RWPE1 (cell line): ENCODE data around the gene PITPNM2.
A peak's percentile ranks its signal among the peaks of the same experiment; 100 is the strongest.

Experiments used
- CTCF ChIA-PET: fragments of 350-600 bp; sonication (Branson Sonifier 250); formaldehyde crosslinking; extraction: SDS; loops from one replicate; lab custom pipeline; 2021; lab: Yijun Ruan, JAX
- POLR2A ChIA-PET: fragments of 400-600 bp; formaldehyde crosslinking; extraction: SDS; loops from one replicate; lab custom pipeline; 2020; ENCODE audit warnings: antibody characterized with exemption; ENCODE audit not compliant: low non-redundant PET; lab: Yijun Ruan, JAX
- DNase-seq: peaks from one replicate; pipeline ENCODE4 v3.0.0; 2012; ENCODE audit warnings: low spot score
- H3K27ac ChIP-seq: fragments of 450-650 bp; 2 replicates; pipeline ENCODE4 v1.5.1; 2017
- TF ChIP-seq, protein P1 (sequence below): fragments of 450-650 bp; conservative IDR thresholded peaks from 2 replicates; pipeline ENCODE4 v1.5.1; 2017; ENCODE audit warnings: low read depth, mild to moderate bottlenecking

Gene PITPNM2

GRCh38 chr12:123119808-123120207 lies 31.1 kb downstream of the PITPNM2 start:
- ChIA-PET POLR2A (no interaction called here), CTCF (no interaction called here)
- TF ChIP-seq, protein P1, sequence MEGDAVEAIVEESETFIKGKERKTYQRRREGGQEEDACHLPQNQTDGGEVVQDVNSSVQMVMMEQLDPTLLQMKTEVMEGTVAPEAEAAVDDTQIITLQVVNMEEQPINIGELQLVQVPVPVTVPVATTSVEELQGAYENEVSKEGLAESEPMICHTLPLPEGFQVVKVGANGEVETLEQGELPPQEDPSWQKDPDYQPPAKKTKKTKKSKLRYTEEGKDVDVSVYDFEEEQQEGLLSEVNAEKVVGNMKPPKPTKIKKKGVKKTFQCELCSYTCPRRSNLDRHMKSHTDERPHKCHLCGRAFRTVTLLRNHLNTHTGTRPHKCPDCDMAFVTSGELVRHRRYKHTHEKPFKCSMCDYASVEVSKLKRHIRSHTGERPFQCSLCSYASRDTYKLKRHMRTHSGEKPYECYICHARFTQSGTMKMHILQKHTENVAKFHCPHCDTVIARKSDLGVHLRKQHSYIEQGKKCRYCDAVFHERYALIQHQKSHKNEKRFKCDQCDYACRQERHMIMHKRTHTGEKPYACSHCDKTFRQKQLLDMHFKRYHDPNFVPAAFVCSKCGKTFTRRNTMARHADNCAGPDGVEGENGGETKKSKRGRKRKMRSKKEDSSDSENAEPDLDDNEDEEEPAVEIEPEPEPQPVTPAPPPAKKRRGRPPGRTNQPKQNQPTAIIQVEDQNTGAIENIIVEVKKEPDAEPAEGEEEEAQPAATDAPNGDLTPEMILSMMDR = no peak
- DNase-seq = no peak
- no peak overlapping the region for H3K27ac ChIP-seq

DNA sequence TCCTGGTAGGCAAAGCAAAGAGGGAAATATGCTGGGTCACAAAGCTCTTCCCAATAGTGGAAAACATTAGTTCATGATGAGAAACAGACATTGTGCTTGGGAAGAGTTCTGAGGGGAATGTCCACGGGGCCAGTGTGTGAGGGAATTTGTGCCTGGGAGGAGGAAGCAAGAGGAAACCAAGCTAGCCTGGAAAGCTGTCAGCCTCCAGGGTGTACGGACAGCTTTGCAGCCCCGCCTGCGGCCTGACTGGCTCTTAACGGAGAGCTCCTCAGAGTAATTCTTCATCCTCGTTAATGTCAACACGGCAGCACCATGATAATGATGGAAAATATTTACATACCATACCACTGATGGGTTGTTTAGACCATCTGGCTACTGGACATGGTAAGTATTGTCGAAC lies 32.4 kb downstream of the PITPNM2 start:
- H3K27ac ChIP-seq = no peak overlapping the region
- POLR2A ChIA-PET = no interaction called here
- TF ChIP-seq, protein P1 = no peak
- CTCF ChIA-PET = no interaction called here
- DNase-seq = no peak

DNA sequence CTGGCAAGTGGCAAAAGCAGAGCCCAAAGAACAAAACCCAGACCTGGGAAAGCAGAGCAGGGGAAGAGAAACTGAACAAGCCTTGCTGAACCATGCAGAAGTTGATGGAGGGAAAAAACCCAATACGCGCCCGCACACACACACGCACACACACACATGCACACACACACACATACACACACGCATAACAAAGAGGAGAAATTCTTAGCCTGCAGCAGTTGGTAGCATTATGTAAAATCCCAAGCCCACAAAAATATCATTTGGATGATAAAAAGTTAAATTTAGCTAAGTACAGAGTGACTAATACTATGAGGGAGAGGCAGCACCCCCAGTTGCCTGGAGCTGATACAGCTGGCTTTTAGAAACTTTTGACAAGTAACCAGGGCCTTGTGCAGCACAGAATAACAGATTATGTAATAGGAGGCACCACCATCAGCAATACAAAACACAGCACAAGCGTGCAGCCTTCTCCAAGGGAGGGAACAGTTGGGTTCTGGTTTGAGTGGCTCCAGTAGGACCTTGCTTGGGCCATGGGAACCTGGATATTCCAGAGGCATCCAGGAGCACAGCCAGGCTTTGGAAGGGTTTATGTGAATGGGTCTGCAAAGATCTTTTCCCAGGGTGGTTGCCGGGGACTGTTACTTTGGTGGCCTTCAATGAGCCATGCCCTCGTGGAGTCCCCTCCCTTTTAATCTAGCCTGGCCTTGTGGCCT lies 35.3 kb downstream of the PITPNM2 start:
- TF ChIP-seq, protein P1 = no peak
- H3K27ac ChIP-seq = peak overlapping the region; percentile 24; the same call in 1 of the 2 replicates
- DNase-seq = peak; percentile 36
- ChIA-PET POLR2A (no interaction called here), CTCF (interaction anchor here (0.6 kb wide), 1 partner anchor 12 kb away, joined by 3 read pairs; no protein-coding TSS in a partner anchor)

GRCh38 chr12:123114304-123115083 lies 36.4 kb downstream of the PITPNM2 start:
- no peak overlapping the region for H3K27ac ChIP-seq
- TF ChIP-seq, protein P1 = no peak
- POLR2A ChIA-PET = no interaction called here
- CTCF ChIA-PET = interaction anchor here (0.6 to 1.0 kb wide), 2 partner anchors 11 to 71 kb away, joined by 3 to 9 read pairs; no protein-coding TSS in a partner anchor
- DNase-seq = no peak

DNA sequence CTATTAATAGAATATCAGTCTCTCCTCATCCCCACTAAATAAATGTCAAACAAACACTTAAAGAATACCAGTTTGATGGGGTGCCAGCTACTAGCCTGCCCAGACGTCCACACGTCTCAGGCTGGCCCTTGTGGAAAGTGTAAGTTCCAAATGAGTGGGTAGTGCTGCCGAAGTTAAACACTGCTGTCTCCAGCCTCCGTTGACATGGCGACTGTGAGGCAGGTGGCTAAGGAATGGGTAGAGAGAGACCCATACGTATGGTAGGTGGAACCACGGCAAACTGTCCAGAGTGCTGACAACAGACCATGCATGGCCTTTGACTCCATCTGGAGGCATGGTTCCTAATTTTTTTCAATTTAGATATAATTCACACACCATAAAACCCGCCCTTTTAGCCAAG lies 37.9 kb downstream of the PITPNM2 start:
- TF ChIP-seq, protein P1 = no peak
- no peak overlapping the region for H3K27ac ChIP-seq
- DNase-seq = no peak
- ChIA-PET CTCF (interaction anchor here (0.6 kb wide), 1 partner anchor 256 kb away, joined by 3 read pairs; no protein-coding TSS in a partner anchor), POLR2A (no interaction called here)

GRCh38 chr12:123111498-123112165 lies 39.3 kb downstream of the PITPNM2 start:
- no peak for DNase-seq
- CTCF ChIA-PET = interaction anchor here (0.7 kb wide), 1 partner anchor 821 kb away, joined by 3 read pairs; no protein-coding TSS in a partner anchor
- TF ChIP-seq, protein P1 = no peak
- H3K27ac ChIP-seq = no peak overlapping the region
- POLR2A ChIA-PET = no interaction called here
